GM12891 (cell line): ENCODE measurements around the gene PRND.

Experiments used
- PAX5 ChIP-seq: IDR thresholded peaks from 2 replicates; pipeline ENCODE4 v1.6.1; 2011; ENCODE audit warnings: low read length, moderate library complexity, mild to moderate bottlenecking; ENCODE audit not compliant: insufficient read depth, severe bottlenecking
- POLR2A ChIP-seq: IDR thresholded peaks from 2 replicates; pipeline ENCODE4 v1.6.1; 2011; ENCODE audit warnings: low read depth, low read length, control low read depth
- POLR2AphosphoS5 ChIP-seq: IDR thresholded peaks from 2 replicates; pipeline ENCODE4 v1.6.1; 2011; ENCODE audit warnings: low read depth, low read length, control low read depth

GRCh38 chr20:4677846-4678245, 43.9 kb upstream of the PRND start:
- TF ChIP-seq POLR2A (no peak), PAX5 (no peak), POLR2AphosphoS5 (no peak)
